H9 (cell line): Measurements from ENCODE around the gene APLP2. TPM values are rescaled to one million over a fixed set of nuclear protein-coding genes. Genes with fewer than 3 reads are reported as not detected.

ENCODE experiments used
- DNase-seq: peaks from one replicate; pipeline ENCODE4 v3.0.0-alpha.2; 2017
- H2AFZ ChIP-seq: one replicate; pipeline ENCODE4 v1.6.1; 2013; ENCODE audit warnings: mild to moderate bottlenecking, low read length, control low read depth, moderate library complexity
- H2AK5ac ChIP-seq: 2 replicates; pipeline ENCODE4 v1.6.1; 2013; ENCODE audit warnings: low read length, control low read depth, mixed read lengths; ENCODE audit not compliant: insufficient read length
- H2BK120ac ChIP-seq: one replicate; pipeline ENCODE4 v1.6.1; 2013; ENCODE audit warnings: low read depth, mild to moderate bottlenecking, low read length, control low read depth, inconsistent platforms; ENCODE audit not compliant: poor library complexity, severe bottlenecking
- H2BK12ac ChIP-seq: 2 replicates; pipeline ENCODE4 v1.6.1; 2013; ENCODE audit warnings: low read length, control low read depth, mixed read lengths, low read depth; ENCODE audit not compliant: insufficient read length
- H2BK15ac ChIP-seq: 2 replicates; pipeline ENCODE4 v1.6.1; 2013; ENCODE audit warnings: low read depth, low read length, control low read depth
- H2BK20ac ChIP-seq: one replicate; pipeline ENCODE4 v1.6.1; 2013; ENCODE audit warnings: low read depth, mild to moderate bottlenecking, low read length, control low read depth, inconsistent platforms; ENCODE audit not compliant: poor library complexity, severe bottlenecking
- H2BK5ac ChIP-seq: 2 replicates; pipeline ENCODE4 v1.6.1; 2013; ENCODE audit warnings: low read length, control low read depth, mixed read lengths; ENCODE audit not compliant: insufficient read length
- H3K14ac ChIP-seq: 2 replicates; pipeline ENCODE4 v1.6.1; 2013; ENCODE audit warnings: low read length, control low read depth; ENCODE audit not compliant: insufficient read depth
- H3K18ac ChIP-seq: 2 replicates; pipeline ENCODE4 v1.6.1; 2013; ENCODE audit warnings: low read depth, mild to moderate bottlenecking, mixed read lengths, low read length, control low read depth; ENCODE audit not compliant: insufficient read length
- H3K23ac ChIP-seq: 2 replicates; pipeline ENCODE4 v1.6.1; 2013; ENCODE audit warnings: low read length, control low read depth, mixed read lengths, low read depth; ENCODE audit not compliant: insufficient read length
- H3K23me2 ChIP-seq: 2 replicates; pipeline ENCODE4 v1.6.1; 2013; ENCODE audit warnings: low read depth, mild to moderate bottlenecking, mixed read lengths, low read length, control low read depth; ENCODE audit not compliant: insufficient read length, poor library complexity, severe bottlenecking
- H3K27ac ChIP-seq: 2 replicates; pipeline ENCODE4 v1.5.1; 2013; ENCODE audit warnings: low read length, control low read depth, mixed read lengths, low read depth; ENCODE audit not compliant: insufficient read length
- H3K27me3 ChIP-seq: 2 replicates; pipeline ENCODE4 v1.6.1; 2013; ENCODE audit warnings: low read length, control low read depth, inconsistent platforms; ENCODE audit not compliant: insufficient read depth
- H3K4ac ChIP-seq: 2 replicates; pipeline ENCODE4 v1.6.1; 2013; ENCODE audit warnings: low read depth, mild to moderate bottlenecking, control low read depth, inconsistent platforms, low read length, moderate library complexity
- H3K4me1 ChIP-seq: 2 replicates; pipeline ENCODE4 v1.6.1; 2013; ENCODE audit warnings: low read length, control low read depth, inconsistent platforms; ENCODE audit not compliant: insufficient read depth
- H3K4me2 ChIP-seq: 2 replicates; pipeline ENCODE4 v1.6.1; 2013; ENCODE audit warnings: low read length, control low read depth, mixed read lengths; ENCODE audit not compliant: insufficient read length, insufficient read depth
- H3K56ac ChIP-seq: 2 replicates; pipeline ENCODE4 v1.6.1; 2013; ENCODE audit warnings: low read depth, mild to moderate bottlenecking, mixed read lengths, low read length, control low read depth; ENCODE audit not compliant: insufficient read length
- H3K79me1 ChIP-seq: 2 replicates; pipeline ENCODE4 v1.6.1; 2013; ENCODE audit warnings: low read depth, mild to moderate bottlenecking, moderate library complexity, low read length, control low read depth, inconsistent platforms; ENCODE audit not compliant: insufficient read depth, poor library complexity, severe bottlenecking
- H3K79me2 ChIP-seq: 2 replicates; pipeline ENCODE4 v1.6.1; 2013; ENCODE audit warnings: low read length, control low read depth, inconsistent platforms; ENCODE audit not compliant: insufficient read depth
- H3K9ac ChIP-seq: 2 replicates; pipeline ENCODE4 v1.6.1; 2013; ENCODE audit warnings: low read length, control low read depth, mixed read lengths; ENCODE audit not compliant: insufficient read length; ENCODE audit errors: extremely low read depth
- H3K9me3 ChIP-seq: one replicate; pipeline ENCODE4 v1.6.1; 2013; ENCODE audit warnings: low read depth, low read length, inconsistent platforms; ENCODE audit not compliant: control insufficient read depth
- H3T11ph ChIP-seq: one replicate; pipeline ENCODE4 v1.6.1; 2013; ENCODE audit warnings: mild to moderate bottlenecking, low read length, control low read depth, inconsistent platforms
- H4K20me1 ChIP-seq: one replicate; pipeline ENCODE4 v1.6.1; 2013; ENCODE audit not compliant: control insufficient read depth, insufficient read length, insufficient read depth
- H4K5ac ChIP-seq: 2 replicates; pipeline ENCODE4 v1.6.1; 2013; ENCODE audit warnings: low read depth, mild to moderate bottlenecking, mixed read lengths, low read length, control low read depth; ENCODE audit not compliant: insufficient read length
- H4K8ac ChIP-seq: replicated peaks from 2 replicates; pipeline ENCODE4 v1.6.1; 2013; ENCODE audit warnings: low read length, control low read depth, mixed read lengths, low read depth; ENCODE audit not compliant: insufficient read length
- H4K91ac ChIP-seq: 2 replicates; pipeline ENCODE4 v1.6.1; 2013; ENCODE audit warnings: low read depth, mild to moderate bottlenecking, moderate library complexity, mixed read lengths, low read length, control low read depth; ENCODE audit not compliant: insufficient read length
- H3K27ac Mint-ChIP-seq, 3 experiments: 2 replicates in 2 of 3; 3 replicates in 1 of 3; pipeline ENCODE4 v1.8.0; 2020 to 2021; ENCODE audit warnings: mixed read lengths in 3 of 3, mild to moderate bottlenecking in 1 of 3, moderate library complexity in 1 of 3
- H3K27me3 Mint-ChIP-seq: 2 replicates; pipeline ENCODE4 v1.8.0; 2021; ENCODE audit warnings: low read depth, mild to moderate bottlenecking, moderate library complexity, mixed read lengths
- H3K36me3 Mint-ChIP-seq, 3 experiments: 2 replicates in 2 of 3; 3 replicates in 1 of 3; pipeline ENCODE4 v1.8.0; 2020 to 2021; ENCODE audit warnings: low read depth in 3 of 3, mixed read lengths in 3 of 3; ENCODE audit not compliant: insufficient read depth in 1 of 3
- H3K4me1 Mint-ChIP-seq, 2 experiments: 2 replicates each; pipeline ENCODE4 v1.8.0; 2020; ENCODE audit warnings: mixed read lengths in 2 of 2
- H3K4me3 Mint-ChIP-seq, 2 experiments: 2 replicates in 1 of 2; 3 replicates in 1 of 2; pipeline ENCODE4 v1.8.0; 2020 to 2021; ENCODE audit warnings: mild to moderate bottlenecking in 2 of 2, mixed read lengths in 2 of 2, moderate library complexity in 1 of 2
- H3K9me3 Mint-ChIP-seq, 2 experiments: 2 replicates in 1 of 2; 3 replicates in 1 of 2; pipeline ENCODE4 v1.8.0; 2020; ENCODE audit warnings: mild to moderate bottlenecking in 2 of 2, mixed read lengths in 2 of 2, moderate library complexity in 1 of 2
- WGBS: extraction: QIAGEN DNeasy Blood & Tissue Kit; methylation state at CpG from one replicate; pipeline ENCODE4 v1.1.7; 2013; ENCODE audit warnings: missing lambda C conversion rate, low lambda C conversion rate, mixed read lengths; ENCODE audit not compliant: insufficient read length; ENCODE audit errors: extremely low coverage; 5-methylcytosine and 5-hydroxymethylcytosine counted together
- total RNA-seq: library from RNA; stranded (reverse); gene quantifications from 2 replicates; pipeline ENCODE4 v1.2.1, GENCODE V29; 2021
- TF ChIP-seq, protein P1 (sequence below): fragments of 200-600 bp; sonication (generic); conservative IDR thresholded peaks from 3 replicates; pipeline ENCODE4 v1.8.0; 2021; ENCODE audit warnings: antibody characterized with exemption, mild to moderate bottlenecking

Gene APLP2
- total RNA-seq, 1 experiment from 2014 or later: 328 TPM

DNA sequence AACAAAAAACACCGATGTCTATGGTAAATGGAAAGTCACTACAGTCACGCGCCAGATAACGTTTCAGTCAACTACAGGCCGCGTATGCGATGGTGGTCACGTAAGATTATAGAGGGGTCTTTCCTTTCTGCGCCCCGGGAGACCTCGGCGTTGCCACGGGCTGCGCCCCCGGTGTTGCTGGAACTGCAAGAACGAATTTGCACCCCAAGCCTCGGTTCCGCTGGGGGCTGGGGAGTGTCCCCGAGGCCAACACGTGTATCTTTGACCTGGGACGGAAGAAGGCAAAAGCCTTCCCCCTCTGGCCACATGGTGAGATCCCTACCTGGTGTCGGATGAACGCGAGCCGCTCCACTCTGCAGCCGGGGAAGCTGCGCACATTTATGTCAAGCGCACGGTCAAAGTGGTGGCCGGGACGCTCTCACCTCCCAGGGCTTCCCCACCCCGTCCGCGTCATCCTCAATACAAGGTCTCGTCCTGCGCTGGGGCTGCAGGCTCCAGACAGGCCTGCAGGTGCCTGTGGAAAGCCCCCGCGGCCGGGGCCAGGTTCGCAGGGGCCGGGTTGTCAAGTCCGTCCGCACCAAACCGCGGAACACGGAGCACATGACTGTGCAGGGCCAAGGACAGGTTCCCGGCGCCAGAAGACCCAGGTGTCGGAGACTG lies 29.3 kb upstream of the APLP2 start:
- no peak overlapping the region for H3T11ph ChIP-seq
- H3K4me1 Mint-ChIP-seq: peaks cover 12% of the 10 kb centered on the region in 2 experiments
- no peak for DNase-seq
- no peak overlapping the region for H3K18ac ChIP-seq
- TF ChIP-seq, protein P1, sequence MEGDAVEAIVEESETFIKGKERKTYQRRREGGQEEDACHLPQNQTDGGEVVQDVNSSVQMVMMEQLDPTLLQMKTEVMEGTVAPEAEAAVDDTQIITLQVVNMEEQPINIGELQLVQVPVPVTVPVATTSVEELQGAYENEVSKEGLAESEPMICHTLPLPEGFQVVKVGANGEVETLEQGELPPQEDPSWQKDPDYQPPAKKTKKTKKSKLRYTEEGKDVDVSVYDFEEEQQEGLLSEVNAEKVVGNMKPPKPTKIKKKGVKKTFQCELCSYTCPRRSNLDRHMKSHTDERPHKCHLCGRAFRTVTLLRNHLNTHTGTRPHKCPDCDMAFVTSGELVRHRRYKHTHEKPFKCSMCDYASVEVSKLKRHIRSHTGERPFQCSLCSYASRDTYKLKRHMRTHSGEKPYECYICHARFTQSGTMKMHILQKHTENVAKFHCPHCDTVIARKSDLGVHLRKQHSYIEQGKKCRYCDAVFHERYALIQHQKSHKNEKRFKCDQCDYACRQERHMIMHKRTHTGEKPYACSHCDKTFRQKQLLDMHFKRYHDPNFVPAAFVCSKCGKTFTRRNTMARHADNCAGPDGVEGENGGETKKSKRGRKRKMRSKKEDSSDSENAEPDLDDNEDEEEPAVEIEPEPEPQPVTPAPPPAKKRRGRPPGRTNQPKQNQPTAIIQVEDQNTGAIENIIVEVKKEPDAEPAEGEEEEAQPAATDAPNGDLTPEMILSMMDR: no peak
- H3K27ac ChIP-seq: no peak overlapping the region
- H3K27me3 ChIP-seq: no peaks in the 10 kb centered on the region
- H2AK5ac ChIP-seq: no peak overlapping the region
- peaks cover 4% of the 10 kb centered on the region; the same call in 1 of the 2 replicates for H3K27me3 Mint-ChIP-seq
- H2BK120ac ChIP-seq: no peak overlapping the region
- peaks cover 4 to 5% of the 10 kb centered on the region in 2 experiments; a peak in 4 of 5 replicates for H3K9me3 Mint-ChIP-seq
- peaks cover 0 to 4% (median 0%) of the 10 kb centered on the region in 3 experiments; a peak in 2 of 7 replicates for H3K36me3 Mint-ChIP-seq
- H3K4me3 Mint-ChIP-seq: no peak overlapping the region
- no peak overlapping the region for H3K4ac ChIP-seq
- WGBS: no CpG with 5 or more reads among the region's 49 CpGs
- H3K79me2 ChIP-seq: no peaks in the 10 kb centered on the region
- H4K5ac ChIP-seq: no peak overlapping the region
- H3K23me2 ChIP-seq: no peaks in the 10 kb centered on the region
- no peaks in the 10 kb centered on the region for H3K79me1 ChIP-seq
- H3K14ac ChIP-seq: no peak overlapping the region; the same call in 1 of the 2 replicates
- H2BK5ac ChIP-seq: no peak overlapping the region
- no peaks in the 10 kb centered on the region; the same call in 1 of the 2 replicates for H3K4me1 ChIP-seq
- no peak overlapping the region for H3K23ac ChIP-seq
- no peak overlapping the region for H3K56ac ChIP-seq
- H2BK20ac ChIP-seq: no peak overlapping the region
- H2BK12ac ChIP-seq: no peak overlapping the region
- no peaks in the 10 kb centered on the region for H3K9me3 ChIP-seq
- H2BK15ac ChIP-seq: no peak overlapping the region; the same call in 1 of the 2 replicates
- no peak overlapping the region for H4K8ac ChIP-seq
- no peak overlapping the region for H3K27ac Mint-ChIP-seq
- H4K91ac ChIP-seq: no peak overlapping the region
- no peaks in the 10 kb centered on the region for H4K20me1 ChIP-seq
- H3K4me2 ChIP-seq: no peak overlapping the region
- no peak overlapping the region for H3K9ac ChIP-seq
- no peak overlapping the region for H2AFZ ChIP-seq
